Brain microvascular endothelial cell (primary cell): Measurements from ENCODE around the gene SOX8.

Experiments used
- DNase-seq: peaks from one replicate; pipeline ENCODE4 v3.0.0-alpha.2; 2020
- H3K27ac ChIP-seq: fragments of 250-450 bp; sonication (Bioruptor Pico); 2 replicates; pipeline ENCODE4 v1.5.1; 2020; ENCODE audit warnings: mild to moderate bottlenecking, moderate library complexity
- H3K27me3 ChIP-seq: fragments of 250-450 bp; sonication (Bioruptor Pico); replicated peaks from 2 replicates; pipeline ENCODE4 v1.5.1; 2020; ENCODE audit warnings: mild to moderate bottlenecking
- H3K36me3 ChIP-seq: fragments of 250-450 bp; sonication (Bioruptor Pico); replicated peaks from 2 replicates; pipeline ENCODE4 v1.5.1; 2020; ENCODE audit warnings: mild to moderate bottlenecking
- H3K4me3 ChIP-seq: 2 replicates; pipeline ENCODE4 v1.5.1; 2011; ENCODE audit warnings: low read depth, mild to moderate bottlenecking, control low read depth, low read length, moderate library complexity
- CTCF ChIP-seq: IDR thresholded peaks from 2 replicates; pipeline ENCODE4 v1.5.1; 2011; ENCODE audit warnings: low read depth, mild to moderate bottlenecking, moderate library complexity, low read length, control low read depth, inconsistent platforms; ENCODE audit errors: missing control alignments
- in situ Hi-C: cut with HindIII; loops from 2 replicates; pipeline ENCODE4 v1.10.0; 2017; ENCODE audit warnings: low sequenced_read_pairs, low pct_ligation_motif_present

SOX8 gene

GRCh38 chr16:976389-976931 lies 5.1 kb upstream of the SOX8 start:
- Histone ChIP-seq H3K36me3 (no peaks in the 10 kb centered on the region), H3K4me3 (no peak overlapping the region), H3K27ac (no peak overlapping the region), H3K27me3 (peaks cover 23% of the 10 kb centered on the region)
- in situ Hi-C loops: loop anchor here (5.0 to 25.0 kb wide), 3 partner anchors 61 to 264 kb away; partner anchors contain the start of genes ANTKMT, FBXL16 and METRN
- DNase-seq: no peak
- TF ChIP-seq CTCF: no peak

GRCh38 chr16:977081-977701 lies 4.4 kb upstream of the SOX8 start:
- no peak overlapping the region for H3K4me3 ChIP-seq
- in situ Hi-C loops: loop anchor here (5.0 to 25.0 kb wide), 3 partner anchors 60 to 265 kb away; partner anchors contain the start of genes ANTKMT, FBXL16 and METRN
- H3K36me3 ChIP-seq: no peaks in the 10 kb centered on the region
- no peak for TF ChIP-seq CTCF
- no peak for DNase-seq
- H3K27me3 ChIP-seq: peaks cover 29% of the 10 kb centered on the region
- H3K27ac ChIP-seq: no peak overlapping the region

- Histone ChIP-seq H3K36me3 (no peaks in the 10 kb centered on the region), H3K27me3 (peaks cover 31% of the 10 kb centered on the region), H3K4me3 (no peak overlapping the region), H3K27ac (no peak overlapping the region)
- in situ Hi-C loops: loop anchor here (5.0 to 25.0 kb wide), 3 partner anchors 59 to 266 kb away; partner anchors contain the start of genes ANTKMT, FBXL16 and METRN
- no peak for DNase-seq
- no peak for TF ChIP-seq CTCF
Observed at GRCh38 chr16:977896-978295, 3.7 kb upstream of the SOX8 start.

GRCh38 chr16:978403-978802 lies 3.2 kb upstream of the SOX8 start:
- no peak overlapping the region for H3K27ac ChIP-seq
- no peak for TF ChIP-seq CTCF
- DNase-seq: no peak
- H3K4me3 ChIP-seq: no peak overlapping the region
- H3K36me3 ChIP-seq: no peaks in the 10 kb centered on the region
- in situ Hi-C loops: loop anchor here (5.0 to 25.0 kb wide), 3 partner anchors 59 to 266 kb away; partner anchors contain the start of genes ANTKMT, FBXL16 and METRN
- H3K27me3 ChIP-seq: peaks cover 36% of the 10 kb centered on the region

GRCh38 chr16:979147-979546 lies 2.4 kb upstream of the SOX8 start:
- peaks cover 41% of the 10 kb centered on the region for H3K27me3 ChIP-seq
- H3K4me3 ChIP-seq: no peak overlapping the region
- no peak for TF ChIP-seq CTCF
- in situ Hi-C loops: loop anchor here (5.0 to 25.0 kb wide), 3 partner anchors 58 to 267 kb away; partner anchors contain the start of genes ANTKMT, FBXL16 and METRN
- no peak overlapping the region for H3K27ac ChIP-seq
- H3K36me3 ChIP-seq: no peaks in the 10 kb centered on the region
- DNase-seq: no peak
